NK-92 treated with Interleukin-12 subunit alpha and Interleukin-12 subunit beta, amount 100 ng/mL, for 24 hours (cell line): ENCODE data around the gene FLNC.
A peak's percentile ranks its signal among the peaks of the same experiment; 100 is the strongest.

Source experiments
- DNase-seq: peaks from one replicate; lab custom pipeline; 2025; lab: John Stamatoyannopoulos, UW

Gene FLNC

GRCh38 chr7:128880791-128881457 is 50.7 kb downstream of the FLNC start:
- DNase-seq, result no peak

GRCh38 chr7:128881458-128882125 is 51.4 kb downstream of the FLNC start:
- DNase-seq, result no peak

- no peak for DNase-seq
Measured at GRCh38 chr7:128882134-128882533, 51.9 kb downstream of the FLNC start.

GRCh38 chr7:128883622-128884448 is 53.6 kb downstream of the FLNC start:
- DNase-seq, result peak; percentile 68

- DNase-seq, result no peak
Measured at GRCh38 chr7:128884561-128885369, 54.6 kb downstream of the FLNC start.

- DNase-seq, result no peak
Measured at GRCh38 chr7:128885370-128886187, 55.4 kb downstream of the FLNC start.

- no peak for DNase-seq
Measured at GRCh38 chr7:128886391-128887168, 56.4 kb downstream of the FLNC start.

- DNase-seq, result no peak
Measured at GRCh38 chr7:128887169-128888038, 57.2 kb downstream of the FLNC start.

GRCh38 chr7:128888039-128888755 is 58.0 kb downstream of the FLNC start:
- no peak for DNase-seq

- DNase-seq, result no peak
Measured at GRCh38 chr7:128888756-128889095, 58.5 kb downstream of the FLNC start.

- DNase-seq, result no peak
Measured at GRCh38 chr7:128889121-128889520, 58.9 kb downstream of the FLNC start.

- DNase-seq, result no peak
Measured at GRCh38 chr7:128890306-128891109, 60.3 kb downstream of the FLNC start.

GRCh38 chr7:128891110-128891941 is 61.1 kb downstream of the FLNC start:
- no peak for DNase-seq

- DNase-seq, result no peak
Measured at GRCh38 chr7:128891942-128892269, 61.7 kb downstream of the FLNC start.

GRCh38 chr7:128892521-128893250 is 62.5 kb downstream of the FLNC start:
- DNase-seq, result no peak

GRCh38 chr7:128893251-128894100 is 63.3 kb downstream of the FLNC start:
- no peak for DNase-seq
